Left kidney (tissue), 8 donors: ENCODE data around the gene PAQR8. TPM values are rescaled to one million over a fixed set of nuclear protein-coding genes. Genes with fewer than 3 reads are reported as not detected.
A peak's percentile ranks its signal among the peaks of the same experiment; 100 is the strongest.

Source experiments
- DNase-seq: peaks from one replicate; pipeline ENCODE4 v3.0.0-alpha.2; 2013
- long read RNA-seq, 8 donors: transcript quantifications; one replicate each; lab custom pipeline, GENCODE V29; 2026
- polyA plus RNA-seq: library from polyadenylated mRNA; unstranded; fragments of 120-200 nt; gene quantifications from one replicate; pipeline ENCODE4 v1.2.1, GENCODE V29; 2013; ENCODE audit not compliant: insufficient read length

The PAQR8 gene
- 26.3 TPM for polyA plus RNA-seq
- long read RNA-seq, donor 1, full-length matches to known transcripts, result 18 of 18 reads
- long read RNA-seq, donor 1, partial matches to known transcripts, result 0 of 18 reads
- long read RNA-seq, donor 1, other reads (novel, unspliced or antisense), result 0 of 18 reads
- long read RNA-seq, donor 2, full-length matches to known transcripts, result 20 of 35 reads
- long read RNA-seq, donor 2, partial matches to known transcripts, result 15 of 35 reads
- long read RNA-seq, donor 2, other reads (novel, unspliced or antisense), result 0 of 35 reads
- long read RNA-seq, donor 3, full-length matches to known transcripts, result 7 of 7 reads
- long read RNA-seq, donor 3, partial matches to known transcripts, result 0 of 7 reads
- long read RNA-seq, donor 3, other reads (novel, unspliced or antisense), result 0 of 7 reads
- long read RNA-seq, donor 4, result 0 reads
- long read RNA-seq, donor 5, full-length matches to known transcripts, result 13 of 13 reads
- long read RNA-seq, donor 5, partial matches to known transcripts, result 0 of 13 reads
- long read RNA-seq, donor 5, other reads (novel, unspliced or antisense), result 0 of 13 reads
- long read RNA-seq, donor 6, full-length matches to known transcripts, result 6 of 6 reads
- long read RNA-seq, donor 6, partial matches to known transcripts, result 0 of 6 reads
- long read RNA-seq, donor 6, other reads (novel, unspliced or antisense), result 0 of 6 reads
- long read RNA-seq, donor 7, full-length matches to known transcripts, result 25 of 25 reads
- long read RNA-seq, donor 7, partial matches to known transcripts, result 0 of 25 reads
- long read RNA-seq, donor 7, other reads (novel, unspliced or antisense), result 0 of 25 reads
- long read RNA-seq, donor 8, full-length matches to known transcripts, result 6 of 6 reads
- long read RNA-seq, donor 8, partial matches to known transcripts, result 0 of 6 reads
- long read RNA-seq, donor 8, other reads (novel, unspliced or antisense), result 0 of 6 reads

GRCh38 chr6:52361945-52362442 is at the start of gene PAQR8:
Gene PAQR8 (plus strand): TSS chr6:52362151. CDS start chr6:52403214, 41,063 bp downstream.
- peak; percentile 69 for DNase-seq

DNA sequence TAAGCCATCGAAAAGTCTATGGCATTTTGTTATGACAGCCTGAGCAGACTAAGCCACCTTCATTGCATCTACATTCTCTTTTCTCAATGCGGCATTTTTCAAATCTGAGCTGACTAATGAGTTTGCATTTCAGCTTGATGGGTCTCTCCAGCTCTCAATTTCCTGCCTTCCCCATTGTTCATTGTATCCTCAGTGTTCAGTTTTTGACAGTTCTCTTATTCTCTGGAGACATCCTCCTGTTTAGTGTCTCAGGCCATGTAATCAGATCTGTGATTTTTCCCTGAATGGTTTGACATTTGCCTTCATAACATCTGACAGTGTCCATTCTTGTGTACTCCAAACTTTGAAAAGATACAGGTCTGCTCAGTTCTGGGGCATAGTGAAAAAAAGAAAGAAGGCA is 49.5 kb upstream of the PAQR8 start:
- no peak for DNase-seq

DNA sequence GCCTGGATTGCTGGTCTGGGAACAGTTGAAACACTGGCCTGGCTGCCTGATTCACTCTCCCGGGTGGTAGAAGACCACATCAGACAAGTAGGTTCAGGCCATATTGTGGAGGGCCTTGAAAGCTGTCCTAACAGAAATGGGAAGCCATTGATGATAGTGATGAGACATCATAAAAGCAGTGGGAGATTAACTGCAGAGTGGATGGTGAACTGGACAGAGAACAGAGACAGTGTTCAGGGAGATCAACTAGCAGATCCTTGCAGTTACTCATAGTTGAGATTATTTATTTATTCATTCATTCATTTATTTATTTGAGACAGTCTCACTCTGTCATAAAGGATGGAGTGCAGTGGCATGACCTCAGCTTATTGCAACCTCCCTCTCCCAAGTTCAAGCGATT is 47.2 kb upstream of the PAQR8 start:
- DNase-seq, result no peak

GRCh38 chr6:52317211-52317610 is 44.7 kb upstream of the PAQR8 start:
- DNase-seq, result no peak

- DNase-seq, result no peak
Measured at GRCh38 chr6:52317841-52318581, 43.9 kb upstream of the PAQR8 start.

- DNase-seq, result no peak
Measured at GRCh38 chr6:52324189-52324588, 37.8 kb upstream of the PAQR8 start.

GRCh38 chr6:52325695-52326471 is 36.1 kb upstream of the PAQR8 start:
- no peak for DNase-seq

- no peak for DNase-seq
Measured at GRCh38 chr6:52326540-52327364, 35.2 kb upstream of the PAQR8 start.

DNA sequence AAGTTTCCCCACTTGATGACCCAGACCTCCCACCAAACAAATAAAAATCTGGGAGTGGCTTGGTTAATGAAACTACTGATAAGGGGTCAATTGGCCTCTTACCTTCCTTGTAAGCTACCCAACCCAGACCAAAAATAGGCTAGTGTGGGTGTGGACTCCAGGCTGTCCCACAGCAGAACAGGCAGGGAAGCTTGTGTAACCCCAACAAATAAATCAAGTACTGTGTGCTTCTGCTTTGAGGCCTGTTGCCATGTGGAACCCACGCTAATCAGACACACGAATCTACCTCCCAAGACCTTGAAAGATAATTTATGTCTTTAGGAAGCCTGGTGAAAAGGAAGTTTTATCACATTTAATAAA is 33.7 kb upstream of the PAQR8 start:
- no peak for DNase-seq

DNA sequence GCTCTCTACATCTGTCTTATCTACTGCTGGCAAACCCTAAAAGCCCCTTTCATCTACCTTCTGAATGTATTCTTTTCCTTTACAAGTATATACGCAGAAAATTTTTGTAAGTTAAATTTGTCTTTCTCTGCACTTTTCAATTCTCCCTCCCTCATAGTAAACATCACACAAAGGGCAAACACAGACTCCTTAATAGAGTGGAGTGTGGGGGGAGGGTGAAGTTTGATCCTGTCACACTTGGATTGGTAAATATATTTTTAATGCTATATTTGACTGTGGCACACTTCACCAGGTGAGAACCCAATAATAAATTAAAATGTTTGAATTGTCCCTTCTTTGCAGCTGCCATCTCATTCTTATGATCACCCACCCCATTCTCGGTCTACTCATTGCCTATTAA is 33.2 kb upstream of the PAQR8 start:
- no peak for DNase-seq

- DNase-seq, result no peak
Measured at GRCh38 chr6:52330470-52330869, 31.5 kb upstream of the PAQR8 start.

DNA sequence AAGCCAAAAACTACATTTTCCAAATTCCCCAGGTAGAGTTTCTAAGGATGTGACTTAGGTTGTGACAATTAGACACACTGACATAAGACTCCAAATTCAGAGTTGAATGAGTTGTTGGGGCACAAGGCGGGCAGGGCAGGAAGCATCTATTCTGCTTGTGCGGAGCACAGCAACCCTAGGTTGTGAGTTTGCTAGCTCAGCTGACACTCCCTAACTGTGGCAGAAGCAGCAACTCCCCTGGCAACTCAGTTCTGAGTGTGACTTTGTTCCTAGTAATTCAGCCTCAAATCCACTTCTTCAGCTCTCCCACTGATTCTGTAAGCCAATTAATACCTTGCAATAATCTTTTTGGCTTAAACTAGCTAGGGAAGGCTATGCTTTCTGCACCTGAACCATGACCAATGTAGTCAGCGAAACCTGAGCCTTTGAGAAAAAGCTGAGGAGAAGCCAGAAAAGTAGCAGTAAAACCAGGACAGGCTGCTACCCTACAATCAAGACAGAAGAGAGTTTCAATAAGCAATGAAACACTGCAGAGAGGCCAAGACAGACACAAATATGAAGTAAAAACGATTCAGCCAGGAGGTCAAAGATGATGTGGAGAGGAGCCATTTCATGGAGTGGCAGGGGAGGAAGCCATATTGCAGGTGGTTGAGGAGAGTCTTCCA is 30.0 kb upstream of the PAQR8 start:
- DNase-seq, result no peak

DNA sequence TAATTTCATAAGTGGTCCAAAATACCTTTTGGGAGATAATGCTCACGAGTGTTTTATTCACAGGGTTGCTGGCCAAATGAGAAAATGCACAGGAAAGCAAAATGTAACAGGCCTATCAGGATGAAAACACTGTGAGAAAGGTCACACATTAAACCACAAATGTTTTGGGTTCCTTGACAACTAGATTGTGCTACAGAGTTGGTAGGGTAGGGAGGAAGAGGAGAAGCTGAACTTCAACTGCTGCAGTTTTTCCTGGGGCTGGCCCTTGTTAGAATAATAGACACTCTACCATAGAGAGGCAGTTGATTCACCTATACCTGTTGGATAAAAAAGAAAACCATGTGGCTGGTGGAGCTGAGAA is 28.1 kb upstream of the PAQR8 start:
- DNase-seq, result no peak

DNA sequence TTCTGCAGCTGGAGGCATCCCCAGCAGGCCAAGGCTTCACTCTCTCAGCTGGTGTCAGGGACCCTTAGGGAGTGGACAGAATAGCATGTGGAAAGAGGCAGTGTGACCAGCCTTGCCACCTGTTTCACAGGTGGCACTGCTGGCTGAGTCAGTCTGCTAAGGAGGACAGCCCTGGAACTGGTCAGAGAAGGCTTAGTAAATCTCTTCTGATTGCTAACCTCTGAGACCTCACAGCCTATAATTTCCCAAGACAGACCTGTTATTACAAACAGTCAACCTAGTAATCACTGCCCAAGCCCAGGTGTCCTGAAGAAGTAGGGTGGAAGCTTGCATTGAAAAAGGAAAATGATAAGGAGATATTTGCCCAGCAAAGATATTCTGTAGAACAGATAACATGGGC is 26.4 kb upstream of the PAQR8 start:
- no peak for DNase-seq

- no peak for DNase-seq
Measured at GRCh38 chr6:52336919-52337561, 24.9 kb upstream of the PAQR8 start.

DNA sequence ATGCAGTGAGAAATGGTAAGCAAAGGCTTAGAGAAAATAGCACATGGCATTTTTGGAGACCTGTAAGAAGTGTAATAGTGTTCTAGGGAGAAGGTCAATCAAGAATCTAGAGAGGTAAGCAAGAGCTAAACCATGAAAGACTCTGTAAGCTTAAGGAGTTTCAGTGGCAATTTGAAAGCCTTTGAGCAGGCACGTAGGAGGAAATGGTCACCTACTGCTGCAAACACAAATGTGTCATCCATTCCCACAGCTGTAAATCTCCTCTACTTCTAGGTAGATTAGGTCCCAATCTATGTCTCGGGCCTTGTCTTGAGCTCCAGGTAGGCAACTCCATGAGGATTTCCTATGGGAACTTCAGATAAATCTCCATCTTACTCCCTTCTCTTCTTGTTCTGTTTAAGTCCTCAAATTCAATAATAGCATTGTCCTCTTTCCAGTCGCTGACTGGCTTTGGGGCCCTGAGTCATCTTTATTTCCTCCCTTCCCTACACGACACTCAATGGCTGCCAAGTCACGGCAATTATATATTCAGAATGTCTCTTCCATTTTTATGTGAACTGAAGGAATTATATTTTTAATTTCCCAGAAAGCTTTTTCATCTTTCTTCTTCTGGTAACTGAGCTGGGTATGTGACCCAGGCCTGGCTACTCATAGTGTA is 24.2 kb upstream of the PAQR8 start:
- no peak for DNase-seq

GRCh38 chr6:52340603-52340880 is 21.4 kb upstream of the PAQR8 start:
- no peak for DNase-seq

- no peak for DNase-seq
Measured at GRCh38 chr6:52341561-52342260, 20.2 kb upstream of the PAQR8 start.

DNA sequence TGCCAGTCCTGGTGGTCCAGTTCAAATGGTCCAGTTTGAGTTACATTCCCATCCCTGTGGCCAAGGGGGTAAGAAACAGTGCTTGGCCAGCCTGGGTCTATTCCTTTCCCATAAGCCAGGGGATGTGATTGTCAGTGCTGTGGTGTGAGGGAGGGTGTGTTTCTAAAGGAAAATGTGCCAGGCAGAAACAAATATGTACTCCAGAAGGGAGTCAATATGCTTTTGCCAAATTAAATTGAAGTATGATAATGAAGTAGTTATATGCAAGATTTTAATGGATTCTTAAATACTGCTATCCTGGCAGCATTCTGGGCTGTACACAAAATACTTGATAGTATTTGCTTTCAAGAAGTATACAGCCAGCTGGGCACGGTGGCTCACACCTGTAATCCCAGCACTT is 16.6 kb upstream of the PAQR8 start:
- no peak for DNase-seq
